Stimulated activated CD4-positive, alpha-beta T cell treated with anti-CD3 and anti-CD28 coated beads, TNF-alpha, amount 100 ng/mL, for 1 hour (primary cell): ENCODE measurements around the gene ODAD2.

Experiments used
- DNase-seq, 3 donors: peaks; one replicate each; pipeline ENCODE4 v3.0.0-alpha.2; 2020; ENCODE audit warnings: low read depth in 3 of 3, low spot score in 1 of 3

The ODAD2 gene

DNA sequence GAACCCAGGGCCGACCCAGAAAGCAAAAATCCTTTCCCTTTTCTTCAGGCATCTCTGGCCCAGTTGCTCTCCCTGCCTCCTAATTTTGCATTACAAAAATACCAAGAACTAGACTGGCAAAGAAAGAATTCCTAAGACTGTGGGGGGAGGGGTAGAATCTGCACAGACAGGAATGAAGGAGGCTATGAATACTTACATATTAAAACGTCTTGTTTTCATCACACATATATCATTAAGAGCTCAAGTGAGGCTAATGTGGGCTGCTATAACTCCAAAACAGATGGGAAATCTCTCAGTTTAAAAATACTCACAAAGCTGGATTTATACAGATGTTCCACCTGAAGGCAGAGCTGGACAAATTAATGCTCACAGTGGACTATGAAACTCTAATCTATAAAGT, 224.0 kb downstream of the ODAD2 start:
- no peak for DNase-seq

DNA sequence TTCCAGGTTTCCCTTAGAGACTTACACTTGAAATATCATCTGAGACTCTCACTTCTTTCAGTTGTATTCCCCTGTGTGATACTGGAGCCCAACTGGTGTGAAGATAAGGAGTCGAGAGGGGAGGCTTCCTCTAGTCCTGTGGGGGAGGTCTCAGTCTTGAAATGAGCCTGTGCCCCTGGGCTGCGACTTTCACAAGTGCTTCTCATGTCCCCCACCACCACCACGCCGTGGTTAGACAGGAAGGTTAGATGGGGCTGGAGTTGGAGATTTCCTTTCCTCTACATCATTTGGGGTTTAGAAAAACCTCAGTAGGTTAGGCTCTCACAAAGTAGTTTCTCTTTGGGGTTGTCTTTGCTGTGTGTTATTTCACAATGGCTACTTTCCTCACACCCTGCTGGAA, 227.6 kb downstream of the ODAD2 start:
- no peak for DNase-seq

DNA sequence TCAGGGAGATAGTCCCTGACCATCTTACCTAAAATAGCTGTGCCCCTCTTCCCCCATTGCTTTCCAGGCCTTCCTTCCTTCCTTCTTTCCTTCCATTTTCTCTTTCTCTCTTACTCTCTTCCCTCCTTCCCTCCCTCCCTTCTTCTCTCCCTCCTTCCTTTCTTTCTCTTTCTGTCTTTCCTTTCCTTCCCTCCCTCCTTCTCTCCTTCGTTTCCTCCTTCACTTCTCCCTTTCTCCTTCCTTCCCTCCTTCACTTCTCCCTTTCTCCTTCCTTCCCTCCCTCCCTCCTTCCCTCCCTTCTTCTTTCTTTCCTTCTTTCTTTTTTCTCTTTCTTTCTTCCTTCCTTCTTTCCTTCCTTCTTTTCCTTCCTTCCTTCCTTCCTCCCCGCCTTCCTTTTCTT, 228.7 kb downstream of the ODAD2 start:
- DNase-seq = no peak
